ENCODE measurements around the gene INHBC.
"Not testable (repeated sequence)": the region's sequence is repeated elsewhere in the genome, so short reads cannot be mapped to it uniquely, and the experiment has no call there.

The INHBC gene, protein sequence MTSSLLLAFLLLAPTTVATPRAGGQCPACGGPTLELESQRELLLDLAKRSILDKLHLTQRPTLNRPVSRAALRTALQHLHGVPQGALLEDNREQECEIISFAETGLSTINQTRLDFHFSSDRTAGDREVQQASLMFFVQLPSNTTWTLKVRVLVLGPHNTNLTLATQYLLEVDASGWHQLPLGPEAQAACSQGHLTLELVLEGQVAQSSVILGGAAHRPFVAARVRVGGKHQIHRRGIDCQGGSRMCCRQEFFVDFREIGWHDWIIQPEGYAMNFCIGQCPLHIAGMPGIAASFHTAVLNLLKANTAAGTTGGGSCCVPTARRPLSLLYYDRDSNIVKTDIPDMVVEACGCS

GRCh38 chr12:57434517-57435223 lies at the start of gene INHBC:
Gene INHBC, plus strand, starts transcription at chr12:57434784. Its CDS starts 103 bp downstream, at chr12:57434887.
- DNase-seq = no peak

DNA sequence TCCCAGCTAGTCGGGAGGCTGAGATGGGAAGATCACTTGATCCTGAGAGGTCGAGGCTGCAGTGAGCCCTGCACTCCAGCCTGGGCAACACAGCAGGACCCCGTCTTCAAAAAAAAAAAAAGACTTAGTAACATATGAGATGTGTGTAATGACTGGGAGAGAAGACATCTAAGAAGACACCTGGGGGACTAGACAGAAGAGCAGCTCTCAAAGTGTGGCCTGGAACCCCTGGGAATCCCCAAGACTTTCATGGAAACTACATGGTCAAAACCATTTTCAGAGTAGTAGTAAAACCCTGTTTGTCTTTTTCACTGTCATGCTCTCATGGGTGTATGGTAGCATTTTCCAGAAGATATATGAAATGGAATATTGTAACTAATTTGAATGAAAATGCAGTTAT lies 49.0 kb upstream of the INHBC start:
- DNase-seq = no peak

DNA sequence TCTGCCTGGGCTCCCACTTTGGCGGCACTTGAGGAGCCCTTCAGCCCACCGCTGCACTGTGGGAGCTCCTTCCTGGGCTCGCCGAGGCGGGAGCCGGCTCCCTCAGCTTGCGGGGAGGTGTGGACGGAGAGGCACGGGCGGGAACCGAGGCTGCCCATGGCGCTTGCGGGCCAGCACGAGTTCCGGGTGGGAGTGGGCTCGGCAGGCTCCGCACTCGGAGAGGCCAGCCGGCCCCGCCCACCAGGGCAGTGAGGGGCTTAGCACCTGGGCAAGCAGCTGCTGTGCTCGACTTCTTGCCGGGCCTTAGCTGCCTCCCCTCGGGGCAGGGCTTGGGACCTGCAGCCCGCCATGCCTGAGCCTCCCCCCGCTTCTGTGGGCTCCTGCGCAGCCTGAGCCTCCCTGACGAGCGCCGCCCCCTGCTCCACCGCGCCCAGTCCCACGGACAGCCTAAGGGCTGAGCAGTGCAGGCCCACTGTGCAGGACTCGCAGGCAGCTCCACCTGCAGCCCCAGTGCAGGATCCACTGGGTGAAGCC lies 48.3 kb upstream of the INHBC start:
- no peak for DNase-seq

DNA sequence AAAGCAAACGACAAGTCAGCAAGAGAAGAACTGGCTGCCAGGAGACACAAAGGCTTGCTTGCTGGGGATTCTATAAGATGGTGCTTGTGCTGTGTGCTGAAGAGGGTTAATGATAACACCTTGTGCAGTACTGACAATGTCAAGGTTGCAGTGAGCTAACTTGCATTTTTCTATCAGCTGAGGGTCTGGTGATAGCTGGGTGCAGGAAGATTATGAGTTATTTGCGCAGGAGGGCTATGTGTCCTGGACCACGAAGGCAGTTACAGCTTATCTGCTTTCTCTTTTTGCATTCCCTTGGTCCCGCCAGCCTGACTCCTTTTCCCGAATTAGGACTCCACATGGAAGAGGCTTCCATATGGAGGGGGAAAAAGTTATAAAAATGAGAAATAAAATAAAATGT lies 46.2 kb upstream of the INHBC start:
- DNase-seq = no peak

GRCh38 chr12:57389033-57389432 lies 45.6 kb upstream of the INHBC start:
- no peak for DNase-seq

DNA sequence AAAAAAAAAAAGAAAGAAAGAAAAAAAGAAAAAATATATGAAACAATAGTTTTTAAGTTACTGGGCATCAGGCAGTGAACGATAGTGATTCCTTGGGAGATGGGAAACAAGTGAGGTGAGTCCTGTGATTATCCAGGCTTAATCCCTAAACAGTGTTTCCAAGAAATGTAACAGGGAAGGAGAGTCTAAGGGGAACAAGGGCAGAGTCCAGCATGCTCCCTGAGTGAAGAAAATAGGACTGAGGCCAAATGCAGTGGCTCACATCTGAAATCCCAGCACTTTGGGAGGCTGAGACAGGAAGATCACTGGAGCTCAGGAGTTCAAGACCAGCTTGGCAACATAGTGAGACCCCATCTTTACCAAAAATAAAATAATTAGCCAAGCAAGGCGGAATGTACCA lies 44.4 kb upstream of the INHBC start:
- DNase-seq = no peak

- DNase-seq = no peak
Measured at GRCh38 chr12:57395121-57395520, 39.5 kb upstream of the INHBC start.

- no peak for DNase-seq
Measured at GRCh38 chr12:57397441-57397840, 37.1 kb upstream of the INHBC start.

- not testable (repeated sequence) for DNase-seq
Measured at GRCh38 chr12:57399718-57400463, 34.7 kb upstream of the INHBC start.

- DNase-seq = no peak
Measured at GRCh38 chr12:57401165-57401564, 33.4 kb upstream of the INHBC start.

GRCh38 chr12:57402156-57402555 lies 32.4 kb upstream of the INHBC start:
- not testable (repeated sequence) for DNase-seq

GRCh38 chr12:57404966-57405640 lies 29.5 kb upstream of the INHBC start:
- DNase-seq = no peak

DNA sequence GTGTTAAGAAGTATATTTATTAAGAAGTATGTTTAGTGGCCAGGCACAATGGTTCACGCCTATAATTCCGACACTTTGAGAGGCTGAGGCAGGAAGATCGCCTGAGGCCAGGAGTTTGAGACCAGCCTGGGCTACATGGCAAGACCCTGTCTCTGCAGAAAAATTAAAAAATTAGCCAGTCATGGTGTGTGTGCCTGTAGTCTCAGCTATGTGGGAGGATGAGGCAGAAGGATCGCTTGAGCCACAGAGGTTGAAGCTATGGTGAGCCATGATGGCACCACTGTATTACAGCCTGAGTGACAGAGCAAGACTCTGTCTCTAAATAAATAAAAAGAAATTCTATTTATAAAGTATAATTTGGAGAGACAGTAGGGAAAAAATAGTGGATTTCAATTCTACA lies 24.1 kb upstream of the INHBC start:
- DNase-seq = no peak

DNA sequence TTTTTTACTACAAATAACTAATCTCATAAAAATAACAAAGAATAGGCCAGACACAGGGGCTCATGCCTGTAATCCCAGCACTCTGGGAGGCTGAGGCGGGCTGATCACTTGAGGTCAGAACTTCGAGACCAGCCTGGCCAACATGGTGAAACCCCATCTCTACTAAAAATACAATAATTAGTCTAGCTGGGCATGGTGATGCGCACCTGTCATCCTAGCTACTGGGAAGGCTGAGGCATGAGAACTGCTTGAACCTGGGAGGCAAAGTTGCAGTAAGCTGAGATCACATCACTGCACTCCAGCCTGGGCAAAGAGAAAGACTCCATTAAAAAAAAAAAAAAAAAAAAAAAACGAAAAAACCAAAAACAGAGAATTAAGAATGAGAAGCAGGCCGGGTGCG lies 20.4 kb upstream of the INHBC start:
- DNase-seq = not testable (repeated sequence)

DNA sequence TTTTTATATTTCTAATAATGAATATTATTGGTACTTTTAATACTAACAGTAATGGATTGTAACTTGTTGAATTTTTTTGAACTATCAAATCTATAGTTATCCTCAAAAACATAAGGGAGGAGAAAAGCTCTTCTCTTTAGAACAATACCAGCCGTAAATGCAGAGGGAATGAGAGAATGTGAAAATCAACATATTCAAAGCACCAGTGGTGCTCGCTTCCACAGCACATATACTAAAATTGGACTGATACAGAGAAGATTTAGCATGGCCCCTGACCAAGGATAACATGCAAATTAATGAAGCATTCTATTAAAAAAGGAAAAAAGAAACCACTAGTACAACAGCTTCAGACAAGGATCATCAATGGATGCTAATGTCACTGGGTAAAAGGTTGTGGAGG lies 19.5 kb upstream of the INHBC start:
- no peak for DNase-seq

DNA sequence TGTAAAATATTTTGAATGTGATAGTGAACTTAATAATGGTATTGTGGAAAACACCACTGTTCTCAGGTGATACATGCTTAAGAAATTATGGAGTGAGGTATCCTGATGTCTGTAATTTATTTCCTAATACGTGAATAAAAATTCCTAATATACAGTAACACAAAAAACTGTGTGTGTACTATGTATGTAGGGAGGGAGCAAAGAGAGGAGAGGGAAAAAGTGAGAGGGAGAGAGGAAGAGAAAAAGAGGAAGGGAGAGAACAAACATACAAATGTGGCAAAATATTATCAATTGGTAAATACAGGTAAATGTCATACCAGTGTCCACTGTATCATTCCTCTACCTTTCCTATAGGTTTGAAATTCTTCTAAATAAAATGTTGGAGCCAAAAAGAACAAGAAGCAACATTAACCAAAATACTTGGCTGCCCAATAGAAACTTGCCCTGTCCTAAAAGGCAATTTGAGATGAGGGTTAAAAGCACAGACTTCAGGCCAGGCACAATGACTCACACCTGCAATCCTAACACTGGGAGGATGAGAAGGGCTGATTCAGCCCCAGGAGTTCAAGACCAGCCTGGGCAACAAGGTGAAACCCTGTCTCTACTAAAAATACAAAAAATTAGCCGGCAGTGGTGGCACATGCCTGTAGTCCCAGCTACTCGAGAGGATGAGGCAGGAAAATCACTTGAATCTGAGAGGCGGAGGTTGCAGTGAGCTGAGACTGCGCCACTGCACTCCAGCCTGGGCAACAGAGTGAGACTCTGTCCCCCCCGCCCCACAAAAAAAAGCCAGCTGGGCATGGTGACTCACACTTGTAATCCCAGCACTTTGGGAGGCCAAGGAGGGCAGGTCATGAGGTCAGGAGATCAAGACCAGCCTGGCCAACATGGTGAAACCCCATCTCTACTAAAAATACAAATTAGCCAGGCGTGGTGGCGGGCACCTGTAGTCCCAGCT lies 18.3 kb upstream of the INHBC start:
- DNase-seq = no peak

GRCh38 chr12:57418255-57418654 lies 16.3 kb upstream of the INHBC start:
- no peak for DNase-seq

GRCh38 chr12:57419495-57419894 lies 15.1 kb upstream of the INHBC start:
- DNase-seq = no peak

GRCh38 chr12:57420482-57420881 lies 14.1 kb upstream of the INHBC start:
- DNase-seq = no peak

GRCh38 chr12:57426948-57427347 lies 7.6 kb upstream of the INHBC start:
- DNase-seq = not testable (repeated sequence)

DNA sequence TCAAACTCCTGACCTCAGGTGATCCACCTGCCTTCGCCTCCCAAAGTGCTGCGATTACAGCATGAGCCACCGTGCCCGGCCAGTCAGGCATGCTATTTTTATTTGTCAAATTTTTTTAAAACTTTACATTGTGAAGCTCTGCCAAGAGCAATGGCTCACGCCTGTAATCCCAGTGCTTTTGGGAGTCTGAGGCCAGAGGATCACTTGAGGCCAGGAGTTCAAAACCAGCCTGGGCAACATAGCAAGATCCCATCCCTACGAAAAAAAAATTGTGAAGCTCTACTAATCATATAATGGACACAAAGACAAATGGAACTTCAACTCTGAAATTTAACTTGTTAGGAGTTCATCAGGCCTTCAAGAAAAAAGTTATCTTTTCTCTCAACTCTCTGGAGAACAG lies 5.6 kb upstream of the INHBC start:
- no peak for DNase-seq

All from activated effector memory CD4-positive, alpha-beta T cell treated with Interleukin-2 at 50 U/mL for 16 hours (primary cell).